Measurements from ENCODE around the gene PREX1. TPM values are rescaled to one million over a fixed set of nuclear protein-coding genes. Genes with fewer than 3 reads are reported as not detected.

The PREX1 gene
- total RNA-seq, 2 experiments from 2014 or later, result 142 to 147 TPM

DNA sequence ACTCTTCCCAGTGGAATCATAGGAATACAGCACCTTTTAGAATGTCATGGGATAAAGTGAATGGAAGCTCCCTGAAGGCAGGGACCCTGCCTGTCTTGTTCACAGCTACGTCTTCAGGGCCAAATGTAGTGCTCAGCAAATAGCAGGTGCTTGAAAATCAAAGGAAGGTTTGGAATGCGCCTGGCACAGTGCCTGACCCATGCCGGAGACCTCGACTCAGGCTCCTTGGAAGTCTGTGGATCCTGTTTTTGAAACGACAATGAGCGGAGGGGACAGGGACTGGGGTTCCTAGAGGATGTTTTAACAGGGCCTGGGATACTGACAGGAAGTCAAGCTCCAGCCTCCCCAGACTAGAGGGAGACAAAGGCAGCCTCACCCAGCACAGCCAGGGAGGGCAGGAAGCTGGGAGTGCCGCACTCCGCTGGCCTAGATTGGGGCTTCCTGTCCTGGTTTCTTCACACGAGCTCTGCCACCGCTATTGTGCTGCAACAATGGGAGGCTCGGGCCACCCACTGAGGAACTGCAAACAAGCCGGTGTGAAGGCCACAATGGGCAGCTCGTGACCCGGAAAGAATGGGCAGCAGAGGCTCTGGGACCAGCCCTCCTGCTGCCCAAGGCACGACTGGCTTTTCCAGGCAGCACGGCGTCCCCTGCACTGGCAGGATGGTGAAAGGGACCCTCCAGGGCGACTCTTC lies 76.7 kb downstream of the PREX1 start:
- H3K4me1 Mint-ChIP-seq, result peaks cover 60% of the 10 kb centered on the region
- no peaks in the 10 kb centered on the region for H3K27me3 Mint-ChIP-seq
- peak; percentile 60 for DNase-seq
- ATAC-seq (ENCODE audit: low read depth), result peak; percentile 87
- H3K9me3 Mint-ChIP-seq, result peaks cover 7% of the 10 kb centered on the region
- POLR2A ChIA-PET, result interaction anchor here (1.0 to 5.2 kb wide), 10 partner anchors 9 to 76 kb away, joined by 3 to 36 read pairs (median 6); no protein-coding TSS in a partner anchor
- peak overlapping the region; percentile 75 for H3K4me3 Mint-ChIP-seq
- H3K36me3 Mint-ChIP-seq, result peaks cover 63% of the 10 kb centered on the region
- peak overlapping the region; percentile 91 for H3K27ac Mint-ChIP-seq

DNA sequence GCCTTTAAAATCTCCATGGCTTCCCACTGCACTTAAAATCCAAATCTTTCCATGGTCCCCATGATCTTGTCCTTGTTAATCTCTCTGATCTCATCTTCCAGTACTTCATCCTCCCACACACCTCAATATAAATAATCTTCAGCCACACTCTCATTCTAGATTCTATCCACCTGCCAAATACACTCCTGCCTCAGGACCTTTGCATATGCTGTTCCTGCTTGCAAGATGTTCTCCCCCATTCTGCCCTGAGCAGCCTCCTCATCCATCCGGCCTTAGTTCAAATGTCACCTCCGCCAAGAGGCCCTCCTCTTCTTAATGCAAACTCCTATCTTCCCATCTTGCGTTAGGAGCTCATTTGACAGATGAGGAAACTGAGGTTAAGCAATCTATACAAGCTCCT lies 77.4 kb downstream of the PREX1 start:
- peak overlapping the region; percentile 67 for H3K27ac Mint-ChIP-seq
- peak overlapping the region; percentile 2 for H3K4me3 Mint-ChIP-seq
- H3K4me1 Mint-ChIP-seq, result peaks cover 58% of the 10 kb centered on the region
- H3K27me3 Mint-ChIP-seq, result no peaks in the 10 kb centered on the region
- DNase-seq (no peak), ATAC-seq (ENCODE audit: low read depth) (no peak)
- POLR2A ChIA-PET, result interaction anchor here (1.0 to 5.2 kb wide), 8 partner anchors 10 to 76 kb away, joined by 3 to 36 read pairs (median 7); no protein-coding TSS in a partner anchor
- H3K36me3 Mint-ChIP-seq, result peaks cover 56% of the 10 kb centered on the region
- peaks cover 3% of the 10 kb centered on the region for H3K9me3 Mint-ChIP-seq

DNA sequence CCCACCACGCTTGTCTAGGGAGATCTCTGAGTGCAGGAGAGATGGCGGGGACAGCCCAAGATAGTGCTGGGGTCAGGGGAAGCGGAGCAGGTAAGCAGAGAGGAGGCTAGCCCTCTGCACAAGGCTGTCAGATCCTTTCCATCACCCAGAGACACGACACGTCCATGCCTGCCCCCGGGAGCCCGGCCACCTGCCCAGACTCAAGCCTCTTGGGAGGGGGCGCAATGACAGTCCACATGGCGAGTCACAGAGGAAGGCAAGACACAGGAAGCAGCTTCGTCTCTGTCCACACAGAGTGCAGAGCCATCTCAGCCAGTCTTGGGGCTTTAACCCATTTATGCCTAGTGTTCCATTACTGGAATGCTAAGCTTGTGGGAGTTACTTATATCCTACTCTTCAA lies 78.4 kb downstream of the PREX1 start:
- Mint-ChIP-seq H3K4me3 (no peak overlapping the region), H3K27me3 (no peaks in the 10 kb centered on the region), H3K36me3 (peaks cover 46% of the 10 kb centered on the region), H3K9me3 (no peaks in the 10 kb centered on the region), H3K4me1 (peaks cover 56% of the 10 kb centered on the region), H3K27ac (peak overlapping the region; percentile 62)
- ATAC-seq (ENCODE audit: low read depth) (no peak), DNase-seq (no peak)
- POLR2A ChIA-PET, result interaction anchor here (0.6 to 5.2 kb wide), 3 partner anchors 11 to 1244 kb away, joined by 3 to 36 read pairs (median 5); no protein-coding TSS in a partner anchor

DNA sequence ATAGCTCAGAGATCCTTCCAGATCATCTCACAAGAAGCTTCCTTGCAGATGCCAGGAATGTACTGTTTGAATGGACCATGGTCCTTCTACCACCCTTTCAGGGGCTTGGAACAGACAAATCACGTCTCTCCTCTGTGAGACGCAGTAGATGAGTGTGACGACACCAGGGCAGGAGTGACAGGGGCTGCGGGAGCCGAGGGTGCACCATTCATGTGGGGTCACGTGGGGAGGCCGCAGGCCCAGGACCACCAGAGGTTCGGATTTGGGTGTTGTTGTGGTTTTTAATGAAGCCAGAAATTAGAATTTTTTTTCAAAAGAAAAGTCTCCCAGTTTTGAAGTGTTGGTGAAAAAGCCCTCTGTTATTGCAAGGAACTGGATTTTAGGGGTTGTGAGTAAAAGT lies 79.2 kb downstream of the PREX1 start:
- ATAC-seq (ENCODE audit: low read depth), result no peak
- peak overlapping the region; percentile 3 for H3K4me3 Mint-ChIP-seq

DNA sequence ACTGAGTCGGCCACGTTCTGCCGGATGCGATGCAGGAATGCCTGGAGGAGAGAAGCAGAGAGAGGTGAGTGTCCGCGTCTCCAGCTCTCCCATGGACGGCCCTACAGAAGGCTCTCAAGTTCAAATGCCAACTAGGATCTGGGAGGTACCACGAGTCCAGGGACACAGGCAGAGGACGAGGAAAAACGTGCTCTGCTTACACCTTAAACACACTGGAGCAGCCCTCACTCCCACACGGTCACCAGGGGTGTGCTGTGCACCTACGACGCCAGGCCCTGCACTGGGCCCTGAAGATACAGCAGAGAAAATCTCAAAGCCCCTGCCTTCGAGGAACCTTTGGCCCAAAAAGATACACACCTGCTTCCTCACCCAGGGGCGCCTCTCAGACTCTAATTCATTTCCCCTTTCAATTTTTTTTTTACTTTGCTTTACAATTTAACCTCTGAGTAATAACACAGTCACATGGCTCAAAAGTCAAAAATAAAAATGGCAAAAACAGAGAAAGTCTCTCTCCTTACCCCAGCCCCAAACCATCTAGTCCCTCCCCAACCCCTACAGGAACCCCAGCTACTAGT lies 79.9 kb downstream of the PREX1 start:
- H3K4me1 Mint-ChIP-seq, result peaks cover 49% of the 10 kb centered on the region
- H3K27ac Mint-ChIP-seq, result peak overlapping the region; percentile 81
- ATAC-seq (ENCODE audit: low read depth) (peak; percentile 11), DNase-seq (no peak)
- POLR2A ChIA-PET, result interaction anchor here (0.8 to 5.2 kb wide), 2 partner anchors 9 to 12 kb away, joined by 3 to 36 read pairs; no protein-coding TSS in a partner anchor
- H3K36me3 Mint-ChIP-seq, result peaks cover 46% of the 10 kb centered on the region
- H3K27me3 Mint-ChIP-seq, result no peaks in the 10 kb centered on the region
- H3K9me3 Mint-ChIP-seq, result no peaks in the 10 kb centered on the region
- H3K4me3 Mint-ChIP-seq, result peak overlapping the region; percentile 3

More for the DNA sequence above, 79.2 kb downstream of the PREX1 start:
- Mint-ChIP-seq H3K27me3 (no peaks in the 10 kb centered on the region), H3K9me3 (no peaks in the 10 kb centered on the region), H3K36me3 (peaks cover 45% of the 10 kb centered on the region), H3K27ac (peak overlapping the region; percentile 81), H3K4me1 (peaks cover 52% of the 10 kb centered on the region)
- POLR2A ChIA-PET, result interaction anchor here (0.8 to 5.2 kb wide), 2 partner anchors 10 to 11 kb away, joined by 3 to 36 read pairs; no protein-coding TSS in a partner anchor
- no peak for DNase-seq

DNA sequence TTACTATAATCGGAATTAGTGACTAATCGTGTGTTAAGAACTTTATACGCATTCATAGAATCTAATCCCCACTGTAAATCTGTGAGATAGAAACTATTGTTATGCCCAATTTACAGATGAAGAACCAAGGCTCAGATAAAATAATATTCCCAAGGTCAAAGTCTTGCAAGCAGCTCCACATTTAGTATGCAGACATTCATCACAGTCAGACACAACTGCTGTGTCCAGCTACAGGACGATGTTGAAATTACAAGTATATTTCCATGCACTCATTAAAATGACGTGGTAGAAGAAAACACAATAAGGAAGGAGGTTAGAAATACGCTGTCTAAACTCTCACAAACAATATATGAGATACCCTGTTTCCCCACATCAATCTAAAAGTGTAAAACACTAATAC lies 82.5 kb downstream of the PREX1 start:
- ATAC-seq (ENCODE audit: low read depth) (no peak), DNase-seq (no peak)
- Mint-ChIP-seq H3K36me3 (peaks cover 39% of the 10 kb centered on the region), H3K4me1 (peaks cover 31% of the 10 kb centered on the region), H3K9me3 (no peaks in the 10 kb centered on the region), H3K27me3 (no peaks in the 10 kb centered on the region), H3K4me3 (no peak overlapping the region), H3K27ac (no peak overlapping the region)
- POLR2A ChIA-PET, result no interaction called here

DNA sequence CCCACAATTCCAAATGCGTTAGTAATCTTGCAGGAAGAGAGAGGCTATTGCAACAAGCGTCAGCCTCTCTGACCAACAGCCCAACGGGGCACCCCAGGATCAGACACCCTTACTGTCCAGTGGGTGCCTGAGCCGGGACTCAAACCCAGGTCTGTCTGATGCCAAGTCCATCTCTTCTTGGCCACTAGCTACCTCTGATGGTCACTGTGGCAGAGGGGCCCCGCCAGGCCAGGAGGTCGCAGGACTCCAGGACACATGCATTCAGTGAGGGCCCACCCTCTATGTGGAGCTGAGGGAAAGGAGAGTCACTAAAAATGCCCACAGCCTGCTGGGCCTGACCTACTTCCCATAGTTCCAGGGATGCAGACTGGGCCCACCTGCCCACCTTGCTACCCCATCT lies 83.3 kb downstream of the PREX1 start:
- H3K27me3 Mint-ChIP-seq, result no peaks in the 10 kb centered on the region
- no peak overlapping the region for H3K4me3 Mint-ChIP-seq
- ATAC-seq (ENCODE audit: low read depth) (no peak), DNase-seq (no peak)
- H3K4me1 Mint-ChIP-seq, result peaks cover 33% of the 10 kb centered on the region
- no peaks in the 10 kb centered on the region for H3K9me3 Mint-ChIP-seq
- peaks cover 38% of the 10 kb centered on the region for H3K36me3 Mint-ChIP-seq
- POLR2A ChIA-PET, result no interaction called here
- H3K27ac Mint-ChIP-seq, result no peak overlapping the region

DNA sequence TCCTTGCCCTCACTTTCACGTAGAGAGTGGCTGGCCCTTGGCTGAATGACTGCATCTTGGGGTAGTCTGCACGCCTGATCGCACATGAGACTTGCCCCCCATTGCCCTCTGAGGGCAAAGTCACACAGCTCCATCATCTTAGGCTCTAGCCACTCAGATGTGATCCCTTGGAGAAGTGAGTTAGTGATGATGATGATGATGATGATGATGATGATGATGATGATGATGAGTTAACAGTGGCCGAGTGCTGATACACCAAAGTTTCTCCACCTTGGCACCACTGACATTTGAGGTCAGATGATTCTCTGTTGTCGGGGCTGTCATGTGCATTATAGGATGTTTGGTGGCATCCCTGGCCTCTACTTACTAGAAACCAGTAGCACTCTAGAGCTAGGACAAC lies 84.0 kb downstream of the PREX1 start:
- POLR2A ChIA-PET, result no interaction called here
- Mint-ChIP-seq H3K9me3 (no peaks in the 10 kb centered on the region), H3K27me3 (no peaks in the 10 kb centered on the region), H3K4me1 (peaks cover 34% of the 10 kb centered on the region), H3K27ac (peak overlapping the region; percentile 4), H3K36me3 (peaks cover 38% of the 10 kb centered on the region), H3K4me3 (no peak overlapping the region)
- DNase-seq, result no peak
- no peak for ATAC-seq (ENCODE audit: low read depth)

DNA sequence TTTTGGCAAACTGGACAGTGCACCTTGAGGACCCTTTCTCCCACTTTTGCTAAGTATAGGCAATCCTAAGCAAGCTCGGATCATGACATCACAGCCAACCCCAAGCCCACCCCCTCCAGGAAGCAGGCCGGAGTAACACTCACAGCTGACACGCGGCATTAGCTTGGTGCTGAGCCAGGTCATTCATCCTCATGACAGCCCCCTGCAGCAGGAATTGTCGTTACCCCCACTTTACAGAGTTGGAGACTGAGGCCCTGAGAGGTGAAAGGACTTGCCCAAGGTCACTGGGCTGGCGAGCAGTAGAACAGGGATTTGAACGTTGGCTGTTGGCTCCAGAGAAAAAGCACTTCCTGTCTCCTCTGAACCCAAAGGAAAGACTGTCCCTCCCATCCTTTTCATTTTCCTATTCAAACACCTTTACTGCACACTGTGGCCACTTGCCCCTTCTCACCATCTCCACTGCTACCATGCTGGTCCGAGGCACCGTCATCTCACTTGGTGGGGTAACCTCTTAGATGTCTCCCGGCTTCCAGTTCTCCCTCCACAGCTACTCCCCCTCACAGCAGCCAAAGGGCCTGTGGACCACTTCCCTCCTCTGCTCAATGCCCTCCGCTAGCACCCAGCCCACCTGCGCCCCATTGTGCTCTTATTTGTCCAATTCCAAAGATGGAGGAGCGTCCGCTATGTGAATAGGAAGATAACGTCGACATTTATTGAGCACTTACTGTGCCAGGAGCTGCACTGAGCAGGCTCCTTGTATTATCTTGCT lies 84.7 kb downstream of the PREX1 start:
- ATAC-seq (ENCODE audit: low read depth) (no peak), DNase-seq (no peak)
- POLR2A ChIA-PET, result no interaction called here
- H3K27ac Mint-ChIP-seq, result peak overlapping the region; percentile 67
- H3K4me3 Mint-ChIP-seq, result no peak overlapping the region
- no peaks in the 10 kb centered on the region for H3K27me3 Mint-ChIP-seq
- H3K36me3 Mint-ChIP-seq, result peaks cover 35% of the 10 kb centered on the region
- peaks cover 34% of the 10 kb centered on the region for H3K4me1 Mint-ChIP-seq
- H3K9me3 Mint-ChIP-seq, result no peaks in the 10 kb centered on the region

DNA sequence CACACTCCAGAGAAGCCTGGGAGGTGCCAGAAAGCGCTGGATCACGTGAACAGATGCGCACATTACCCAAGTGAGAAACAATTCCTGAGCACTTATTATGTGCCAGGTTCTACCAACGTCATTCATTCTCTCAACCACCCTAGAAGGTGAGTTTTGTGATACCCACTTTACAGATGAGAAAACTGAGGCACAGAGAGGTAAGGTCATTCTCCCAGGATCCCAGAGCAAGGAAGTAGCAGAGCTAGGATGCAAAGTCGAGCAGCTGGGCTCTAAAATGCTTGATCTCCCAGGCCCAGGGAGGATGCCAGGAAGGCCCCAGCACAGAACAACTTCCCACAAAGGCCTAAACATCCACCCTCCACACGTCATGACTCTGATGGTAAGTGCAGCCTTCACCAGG lies 85.6 kb downstream of the PREX1 start:
- Mint-ChIP-seq H3K4me3 (no peak overlapping the region), H3K27me3 (no peaks in the 10 kb centered on the region), H3K4me1 (peaks cover 40% of the 10 kb centered on the region), H3K27ac (peak overlapping the region; percentile 52), H3K9me3 (no peaks in the 10 kb centered on the region), H3K36me3 (peaks cover 39% of the 10 kb centered on the region)
- no peak for DNase-seq
- POLR2A ChIA-PET, result no interaction called here
- no peak for ATAC-seq (ENCODE audit: low read depth)

DNA sequence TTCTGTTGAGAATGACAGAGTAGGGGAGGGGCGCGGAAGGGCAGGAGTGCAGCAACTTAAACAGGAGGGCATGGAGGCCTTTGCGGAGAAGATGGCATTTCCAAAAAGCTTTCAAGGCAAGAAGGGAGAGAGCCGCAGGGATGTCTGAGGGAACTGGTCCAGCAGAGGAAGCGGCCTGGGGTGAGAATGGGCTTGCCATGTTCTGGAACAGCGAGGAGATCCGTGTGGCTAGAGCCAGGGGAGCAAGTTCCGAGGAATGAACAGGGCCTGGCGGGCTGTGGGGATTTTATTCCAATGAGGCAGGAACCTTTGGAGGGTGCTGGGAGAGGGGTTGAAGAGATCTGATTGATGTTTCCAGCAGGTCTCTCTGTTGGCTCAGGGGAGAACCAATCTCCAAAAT lies 86.1 kb downstream of the PREX1 start:
- H3K27me3 Mint-ChIP-seq, result no peaks in the 10 kb centered on the region
- DNase-seq (no peak), ATAC-seq (ENCODE audit: low read depth) (no peak)
- H3K9me3 Mint-ChIP-seq, result no peaks in the 10 kb centered on the region
- H3K27ac Mint-ChIP-seq, result peak overlapping the region; percentile 52
- no peak overlapping the region for H3K4me3 Mint-ChIP-seq
- POLR2A ChIA-PET, result interaction anchor here (5.4 kb wide), 1 partner anchor 8 kb away, joined by 36 read pairs; no protein-coding TSS in a partner anchor
- peaks cover 43% of the 10 kb centered on the region for H3K36me3 Mint-ChIP-seq
- peaks cover 46% of the 10 kb centered on the region for H3K4me1 Mint-ChIP-seq

DNA sequence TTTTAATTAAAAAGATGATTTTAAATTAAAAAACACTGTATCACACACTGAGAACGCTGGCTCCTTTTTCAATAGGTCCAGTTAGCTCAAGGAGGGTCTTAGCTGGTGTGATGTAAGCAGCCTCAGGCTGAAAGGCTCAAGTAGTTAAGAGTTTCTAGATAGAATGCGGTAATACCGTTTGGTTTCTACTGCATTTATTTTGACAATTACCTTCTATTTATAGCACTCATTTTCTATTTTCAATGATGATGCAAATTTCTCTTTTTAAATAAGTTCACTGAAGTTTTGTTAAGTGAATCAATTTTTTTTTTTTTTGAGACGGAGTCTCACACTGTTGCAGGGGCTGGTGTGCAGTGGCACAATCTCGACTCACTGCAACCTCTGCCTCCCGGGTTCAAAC lies 87.1 kb downstream of the PREX1 start:
- no peak overlapping the region for H3K27ac Mint-ChIP-seq
- no peak for DNase-seq
- peaks cover 52% of the 10 kb centered on the region for H3K4me1 Mint-ChIP-seq
- H3K36me3 Mint-ChIP-seq, result peaks cover 48% of the 10 kb centered on the region
- POLR2A ChIA-PET, result interaction anchor here (0.7 to 7.2 kb wide), 8 partner anchors 9 to 82 kb away, joined by 3 to 67 read pairs (median 4); no protein-coding TSS in a partner anchor
- ATAC-seq (ENCODE audit: low read depth), result no peak
- H3K27me3 Mint-ChIP-seq, result no peaks in the 10 kb centered on the region
- no peak overlapping the region for H3K4me3 Mint-ChIP-seq
- H3K9me3 Mint-ChIP-seq, result no peaks in the 10 kb centered on the region

DNA sequence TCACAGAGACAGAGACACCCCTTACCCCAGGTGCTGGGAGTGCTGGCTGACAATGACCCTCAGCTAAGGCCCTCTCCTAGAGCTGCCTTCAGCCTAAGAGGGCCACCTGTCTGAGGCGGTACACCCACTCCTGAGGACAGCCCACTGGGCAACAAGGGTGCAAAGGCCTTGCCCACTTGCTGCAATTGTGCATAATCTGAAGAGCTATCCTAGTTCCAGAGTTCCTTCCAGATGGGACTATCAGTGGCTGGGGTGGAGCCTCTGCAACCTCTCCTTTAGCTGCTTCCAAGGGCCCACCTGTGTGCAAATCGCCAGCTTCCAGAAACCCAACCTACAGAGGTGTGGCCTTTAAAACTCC lies 87.5 kb downstream of the PREX1 start:
- peaks cover 57% of the 10 kb centered on the region for H3K4me1 Mint-ChIP-seq
- H3K9me3 Mint-ChIP-seq, result no peaks in the 10 kb centered on the region
- DNase-seq (no peak), ATAC-seq (ENCODE audit: low read depth) (no peak)
- peaks cover 50% of the 10 kb centered on the region for H3K36me3 Mint-ChIP-seq
- H3K27me3 Mint-ChIP-seq, result no peaks in the 10 kb centered on the region
- POLR2A ChIA-PET, result interaction anchor here (0.7 to 7.2 kb wide), 8 partner anchors 9 to 83 kb away, joined by 3 to 67 read pairs (median 4); no protein-coding TSS in a partner anchor
- H3K4me3 Mint-ChIP-seq, result no peak overlapping the region
- peak overlapping the region; percentile 94 for H3K27ac Mint-ChIP-seq
